Activated naive CD8-positive, alpha-beta T cell treated with anti-CD3 and anti-CD28 coated beads, Interleukin-2, amount 50 U/mL, for 24 hours (primary cell): ENCODE data around the gene LTBP1.

Experiments
- ATAC-seq: fragments of 150-1000 bp; cut with Tn5 transposase; one replicate; pipeline ENCODE4 v1.10.0; 2021
- DNase-seq: peaks from one replicate; pipeline ENCODE4 v3.0.0; 2021
- H3K27ac Mint-ChIP-seq: one replicate; pipeline ENCODE4 v1.8.0; 2021; ENCODE audit warnings: mild to moderate bottlenecking, mixed read lengths
- H3K27me3 Mint-ChIP-seq: one replicate; pipeline ENCODE4 v1.8.0; 2021; ENCODE audit warnings: mixed read lengths
- H3K36me3 Mint-ChIP-seq: one replicate; pipeline ENCODE4 v1.8.0; 2021; ENCODE audit warnings: low read depth, mixed read lengths
- H3K4me1 Mint-ChIP-seq: one replicate; pipeline ENCODE4 v1.8.0; 2021; ENCODE audit warnings: mixed read lengths
- H3K4me3 Mint-ChIP-seq: one replicate; pipeline ENCODE4 v1.8.0; 2021; ENCODE audit warnings: mild to moderate bottlenecking, moderate library complexity, mixed read lengths
- H3K9me3 Mint-ChIP-seq: one replicate; pipeline ENCODE4 v1.8.0; 2021; ENCODE audit warnings: mixed read lengths

LTBP1 gene

GRCh38 chr2:33100921-33101320 lies 154.2 kb downstream of the LTBP1 start:
- H3K27me3 Mint-ChIP-seq, result peaks cover 13% of the 10 kb centered on the region
- DNase-seq (no peak), ATAC-seq (no peak)
- no peak overlapping the region for H3K4me3 Mint-ChIP-seq
- H3K4me1 Mint-ChIP-seq, result no peaks in the 10 kb centered on the region
- no peak overlapping the region for H3K27ac Mint-ChIP-seq
- H3K9me3 Mint-ChIP-seq, result no peaks in the 10 kb centered on the region
- H3K36me3 Mint-ChIP-seq, result no peaks in the 10 kb centered on the region

DNA sequence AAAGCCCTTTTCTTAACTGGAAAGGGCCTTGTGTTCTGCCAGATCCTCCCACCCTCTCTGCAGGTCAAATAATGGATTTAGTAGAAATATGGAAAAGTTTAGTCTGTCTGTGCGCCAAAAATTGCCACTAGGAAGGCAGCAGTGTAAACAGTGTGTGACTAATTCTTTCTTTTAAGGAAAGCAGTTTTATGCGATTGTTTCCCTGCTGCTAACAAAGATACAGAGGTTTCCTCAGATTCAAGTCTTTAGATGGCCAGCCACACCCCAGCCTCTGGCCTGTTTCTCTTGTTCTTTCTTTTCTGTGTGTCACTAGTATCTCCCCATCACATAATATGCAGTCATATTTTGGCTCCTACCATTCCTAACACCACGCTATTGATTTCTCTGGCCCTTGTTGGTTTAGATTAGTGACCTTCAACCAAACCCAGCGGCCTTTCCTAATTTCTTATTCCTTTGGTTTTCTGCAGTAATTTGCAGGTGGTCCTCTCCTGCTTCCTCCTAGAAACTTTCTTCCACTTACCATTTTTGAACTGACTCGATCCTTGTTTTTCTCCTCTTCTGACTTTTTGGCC lies 157.4 kb downstream of the LTBP1 start:
- no peaks in the 10 kb centered on the region for H3K9me3 Mint-ChIP-seq
- DNase-seq (no peak), ATAC-seq (no peak)

GRCh38 chr2:33104726-33105125 lies 158.0 kb downstream of the LTBP1 start:
- ATAC-seq (no peak), DNase-seq (no peak)
- H3K27ac Mint-ChIP-seq, result no peak overlapping the region
- no peaks in the 10 kb centered on the region for H3K4me1 Mint-ChIP-seq
- H3K4me3 Mint-ChIP-seq, result no peak overlapping the region
- no peaks in the 10 kb centered on the region for H3K9me3 Mint-ChIP-seq
- peaks cover 12% of the 10 kb centered on the region for H3K27me3 Mint-ChIP-seq
- H3K36me3 Mint-ChIP-seq, result no peaks in the 10 kb centered on the region

More for the DNA sequence above, 157.4 kb downstream of the LTBP1 start:
- Mint-ChIP-seq H3K27ac (no peak overlapping the region), H3K36me3 (no peaks in the 10 kb centered on the region), H3K4me3 (no peak overlapping the region), H3K4me1 (no peaks in the 10 kb centered on the region), H3K27me3 (peaks cover 12% of the 10 kb centered on the region)

DNA sequence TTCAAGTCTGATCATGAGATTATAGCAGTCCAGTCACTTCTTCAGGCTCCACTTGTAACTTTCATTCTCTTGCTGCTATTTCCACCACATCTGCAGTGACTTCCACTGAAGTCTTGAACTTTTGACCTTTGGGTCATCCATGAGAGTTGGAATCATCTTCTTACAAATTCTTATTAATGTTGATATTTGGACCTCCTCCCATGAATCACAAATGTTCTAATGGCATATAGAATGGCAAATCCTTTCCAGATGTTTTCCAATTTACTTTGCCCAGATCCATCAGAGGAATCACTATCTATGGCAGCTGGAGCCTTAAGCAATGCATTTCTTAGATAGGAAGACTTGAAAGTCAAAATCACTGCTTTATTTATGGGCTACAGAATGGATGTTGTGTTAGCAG lies 159.4 kb downstream of the LTBP1 start:
- no peak overlapping the region for H3K27ac Mint-ChIP-seq
- H3K4me1 Mint-ChIP-seq, result no peaks in the 10 kb centered on the region
- DNase-seq (no peak), ATAC-seq (no peak)
- H3K9me3 Mint-ChIP-seq, result no peaks in the 10 kb centered on the region
- H3K36me3 Mint-ChIP-seq, result no peaks in the 10 kb centered on the region
- peaks cover 13% of the 10 kb centered on the region for H3K27me3 Mint-ChIP-seq
- H3K4me3 Mint-ChIP-seq, result no peak overlapping the region

DNA sequence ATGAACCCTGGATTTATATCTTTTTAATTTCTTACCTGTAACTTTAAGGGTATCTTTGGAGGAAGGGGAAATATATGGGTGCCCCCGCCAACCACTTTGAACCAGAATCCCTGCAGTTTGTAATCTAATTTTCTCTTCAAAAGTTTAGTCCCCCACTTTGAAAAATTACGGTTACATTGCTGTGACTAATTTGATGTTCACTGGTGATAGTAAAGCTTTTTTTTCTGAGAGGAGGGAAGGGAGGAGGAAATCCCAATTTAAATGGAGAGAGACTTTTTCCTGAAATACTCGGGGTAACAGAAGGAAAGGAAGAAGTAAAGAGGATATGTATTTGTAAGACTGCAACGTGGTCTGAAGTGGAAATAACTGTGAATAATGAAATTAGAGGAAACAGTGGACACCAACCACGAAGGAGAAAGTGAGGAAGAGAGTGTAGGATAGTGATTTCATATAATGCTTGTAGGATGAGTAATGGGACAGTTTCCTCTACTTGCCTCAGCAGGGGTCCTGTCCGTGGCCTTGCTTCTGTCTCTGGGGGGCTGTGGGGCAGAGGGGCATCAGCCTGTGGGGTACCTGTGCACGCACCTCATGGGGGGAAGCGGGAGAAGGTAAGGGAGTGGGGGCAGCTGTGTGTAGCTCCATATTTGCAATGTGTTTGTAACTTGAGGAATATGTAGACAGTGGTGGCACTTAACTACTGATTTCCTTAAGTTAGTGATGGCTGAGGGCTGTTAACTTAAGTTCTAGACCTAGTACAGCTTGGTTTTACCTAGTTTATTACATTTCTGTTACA lies 161.1 kb downstream of the LTBP1 start:
- Mint-ChIP-seq H3K9me3 (no peaks in the 10 kb centered on the region), H3K4me1 (no peaks in the 10 kb centered on the region), H3K36me3 (no peaks in the 10 kb centered on the region), H3K27me3 (peaks cover 19% of the 10 kb centered on the region), H3K4me3 (no peak overlapping the region), H3K27ac (no peak overlapping the region)
- ATAC-seq (no peak), DNase-seq (no peak)

DNA sequence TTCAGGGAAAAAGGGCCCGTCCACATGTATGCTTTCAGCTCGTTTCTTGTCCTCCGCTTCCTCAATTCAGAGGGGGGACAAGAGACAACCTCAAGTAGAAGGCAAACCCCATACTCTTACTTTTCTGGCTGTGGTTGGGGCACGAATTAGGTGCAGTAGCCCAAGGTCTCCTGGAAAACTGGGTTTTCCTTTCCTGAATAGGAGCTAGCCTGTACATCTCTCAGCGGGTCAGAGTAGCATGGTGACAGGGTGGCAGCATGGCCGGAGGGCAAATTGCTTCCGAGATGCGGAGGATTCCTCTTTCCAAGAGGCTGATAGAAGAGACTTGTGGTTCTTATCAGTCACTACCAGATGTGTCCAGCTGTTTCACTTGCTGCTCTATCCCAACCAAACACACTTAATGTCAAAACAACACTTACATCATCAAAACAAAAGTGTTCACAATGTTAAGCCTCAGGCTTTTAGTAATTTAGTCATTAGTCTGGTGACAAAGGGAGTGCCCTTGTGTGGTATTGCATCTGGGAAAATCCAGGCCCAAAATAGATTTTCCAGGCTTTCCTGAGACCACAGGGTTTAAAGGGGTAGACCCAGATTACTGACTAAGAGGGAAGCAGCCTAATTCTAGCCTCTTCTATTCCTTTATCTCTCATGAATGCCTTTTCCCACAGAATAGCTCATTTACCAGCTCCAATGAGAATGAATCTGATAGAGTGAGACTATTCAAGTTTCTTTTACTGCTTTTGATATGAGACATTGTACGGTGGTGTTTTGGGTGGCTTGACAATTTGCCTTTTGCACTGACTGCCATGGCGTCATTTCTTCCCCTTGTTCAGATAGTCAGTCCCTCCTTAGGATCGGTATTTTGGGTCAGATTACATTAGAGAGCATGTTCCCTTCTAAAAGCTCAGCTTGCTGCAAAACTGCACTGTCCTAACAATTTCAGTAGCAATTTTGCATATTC lies 162.0 kb downstream of the LTBP1 start:
- ATAC-seq, result no peak
- H3K4me1 Mint-ChIP-seq, result no peaks in the 10 kb centered on the region
- H3K4me3 Mint-ChIP-seq, result no peak overlapping the region
- no peaks in the 10 kb centered on the region for H3K36me3 Mint-ChIP-seq
- no peaks in the 10 kb centered on the region for H3K9me3 Mint-ChIP-seq
- no peak for DNase-seq
- peaks cover 19% of the 10 kb centered on the region for H3K27me3 Mint-ChIP-seq
- H3K27ac Mint-ChIP-seq, result no peak overlapping the region

DNA sequence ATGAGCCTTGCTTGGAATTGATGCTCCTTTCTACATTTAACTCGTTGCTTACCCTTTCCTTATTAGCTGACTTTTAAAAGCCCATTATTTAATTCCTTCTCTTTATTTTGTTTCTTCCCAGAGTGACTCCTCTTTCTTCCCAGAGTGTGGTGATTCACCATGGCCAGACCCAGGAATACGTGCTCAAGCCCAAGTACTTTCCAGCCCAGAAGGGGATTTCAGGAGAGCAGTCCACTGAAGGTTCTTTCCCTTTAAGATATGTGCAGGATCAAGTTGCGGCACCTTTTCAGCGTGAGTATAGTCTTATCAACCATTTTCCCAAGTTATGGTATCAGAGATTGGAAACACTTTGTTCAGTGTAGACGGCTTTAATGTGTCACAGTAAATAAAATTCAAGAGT lies 163.7 kb downstream of the LTBP1 start:
- Mint-ChIP-seq H3K27ac (no peak overlapping the region), H3K4me3 (no peak overlapping the region), H3K36me3 (no peaks in the 10 kb centered on the region), H3K27me3 (peaks cover 20% of the 10 kb centered on the region), H3K4me1 (no peaks in the 10 kb centered on the region), H3K9me3 (no peaks in the 10 kb centered on the region)
- DNase-seq, result no peak
- ATAC-seq, result no peak

GRCh38 chr2:33111002-33111446 lies 164.3 kb downstream of the LTBP1 start:
- no peak for DNase-seq
- no peak for ATAC-seq
- no peaks in the 10 kb centered on the region for H3K4me1 Mint-ChIP-seq

DNA sequence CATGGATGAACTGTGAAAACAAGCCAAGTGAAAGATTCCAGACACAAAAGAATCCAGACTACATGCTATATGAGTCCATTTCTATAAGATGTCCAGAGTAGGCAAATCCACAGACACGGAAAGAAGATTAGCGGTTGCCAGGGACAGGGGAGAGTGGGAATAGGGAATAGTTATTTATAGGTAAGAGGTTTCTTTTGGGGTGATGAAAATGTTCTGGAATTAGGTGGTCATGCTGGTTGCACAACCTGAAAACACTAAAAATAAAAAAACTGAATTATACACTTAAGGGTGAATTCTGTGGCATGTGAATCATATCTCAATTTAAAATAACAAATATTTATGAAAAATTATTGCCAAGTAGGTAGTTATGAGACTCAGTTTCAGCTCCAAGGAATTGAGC lies 168.4 kb downstream of the LTBP1 start:
- H3K4me3 Mint-ChIP-seq, result no peak overlapping the region
- H3K4me1 Mint-ChIP-seq, result no peaks in the 10 kb centered on the region
- H3K9me3 Mint-ChIP-seq, result peaks cover under 1% of the 10 kb centered on the region
- peaks cover 14% of the 10 kb centered on the region for H3K27me3 Mint-ChIP-seq
- no peaks in the 10 kb centered on the region for H3K36me3 Mint-ChIP-seq
- DNase-seq (no peak), ATAC-seq (no peak)
- H3K27ac Mint-ChIP-seq, result no peak overlapping the region

More at GRCh38 chr2:33111002-33111446, 164.3 kb downstream of the LTBP1 start:
- peaks cover 15% of the 10 kb centered on the region for H3K27me3 Mint-ChIP-seq
- no peaks in the 10 kb centered on the region for H3K9me3 Mint-ChIP-seq
- H3K36me3 Mint-ChIP-seq, result no peaks in the 10 kb centered on the region
- no peak overlapping the region for H3K4me3 Mint-ChIP-seq
- H3K27ac Mint-ChIP-seq, result no peak overlapping the region

DNA sequence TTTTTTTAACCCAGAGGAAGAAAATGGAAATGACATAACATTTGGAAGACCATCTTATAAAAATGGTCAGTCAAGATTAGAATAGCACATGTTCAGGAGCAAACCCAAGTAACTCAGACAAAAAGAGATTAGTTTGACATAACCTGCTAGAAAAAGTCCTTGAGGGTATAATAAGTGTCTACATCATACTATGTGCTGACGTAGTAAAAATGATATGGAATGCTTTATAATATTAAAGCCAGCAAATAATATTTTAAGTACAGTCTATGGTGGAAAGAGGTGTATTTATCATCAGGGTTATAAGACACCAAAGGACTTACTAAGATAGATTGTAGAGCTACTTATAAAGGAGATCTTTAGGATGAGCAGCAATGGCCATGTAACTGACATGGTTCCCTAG lies 169.0 kb downstream of the LTBP1 start:
- H3K4me3 Mint-ChIP-seq, result no peak overlapping the region
- H3K36me3 Mint-ChIP-seq, result no peaks in the 10 kb centered on the region

DNA sequence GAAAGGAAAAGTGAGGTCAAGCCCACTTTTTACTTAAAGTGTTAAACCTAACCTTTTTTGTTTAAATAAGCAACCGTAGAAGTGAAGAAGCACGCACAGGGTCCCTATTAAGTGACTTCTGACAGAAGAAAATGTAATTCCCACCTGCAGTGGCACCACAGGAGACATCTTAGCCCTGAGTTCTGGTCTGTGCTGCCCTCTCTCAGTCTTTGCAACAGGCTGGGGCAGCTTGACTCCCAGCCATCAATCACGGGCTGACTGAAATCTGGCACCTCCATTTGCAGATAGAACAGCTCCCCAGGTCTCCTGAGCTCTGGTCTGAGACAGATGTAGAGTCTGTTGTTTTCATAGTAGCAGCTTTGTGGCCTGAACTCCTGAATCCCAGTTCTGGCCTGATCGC lies 170.0 kb downstream of the LTBP1 start:
- DNase-seq (no peak), ATAC-seq (no peak)
- H3K27ac Mint-ChIP-seq, result no peak overlapping the region
- no peaks in the 10 kb centered on the region for H3K4me1 Mint-ChIP-seq
- peaks cover 11% of the 10 kb centered on the region for H3K27me3 Mint-ChIP-seq
- H3K36me3 Mint-ChIP-seq, result no peaks in the 10 kb centered on the region
- no peak overlapping the region for H3K4me3 Mint-ChIP-seq
- H3K9me3 Mint-ChIP-seq, result peaks cover 4% of the 10 kb centered on the region

More for the DNA sequence above, 169.0 kb downstream of the LTBP1 start:
- Mint-ChIP-seq H3K27me3 (peaks cover 16% of the 10 kb centered on the region), H3K27ac (no peak overlapping the region), H3K4me1 (no peaks in the 10 kb centered on the region), H3K9me3 (peaks cover 4% of the 10 kb centered on the region)
- DNase-seq, result no peak
- ATAC-seq, result no peak

GRCh38 chr2:33118651-33119050 lies 171.9 kb downstream of the LTBP1 start:
- no peak for DNase-seq
- Mint-ChIP-seq H3K4me3 (no peak overlapping the region), H3K27me3 (peaks cover 7% of the 10 kb centered on the region), H3K27ac (no peak overlapping the region), H3K36me3 (no peaks in the 10 kb centered on the region), H3K9me3 (peaks cover 4% of the 10 kb centered on the region), H3K4me1 (peaks cover 2% of the 10 kb centered on the region)
- no peak for ATAC-seq

- DNase-seq (no peak), ATAC-seq (no peak)
- H3K27ac Mint-ChIP-seq, result no peak overlapping the region
- H3K9me3 Mint-ChIP-seq, result peaks cover 4% of the 10 kb centered on the region
- no peaks in the 10 kb centered on the region for H3K36me3 Mint-ChIP-seq
- H3K4me3 Mint-ChIP-seq, result no peak overlapping the region
- peaks cover 2% of the 10 kb centered on the region for H3K4me1 Mint-ChIP-seq
- peaks cover 13% of the 10 kb centered on the region for H3K27me3 Mint-ChIP-seq
Observed at GRCh38 chr2:33121416-33121815, 174.7 kb downstream of the LTBP1 start.

DNA sequence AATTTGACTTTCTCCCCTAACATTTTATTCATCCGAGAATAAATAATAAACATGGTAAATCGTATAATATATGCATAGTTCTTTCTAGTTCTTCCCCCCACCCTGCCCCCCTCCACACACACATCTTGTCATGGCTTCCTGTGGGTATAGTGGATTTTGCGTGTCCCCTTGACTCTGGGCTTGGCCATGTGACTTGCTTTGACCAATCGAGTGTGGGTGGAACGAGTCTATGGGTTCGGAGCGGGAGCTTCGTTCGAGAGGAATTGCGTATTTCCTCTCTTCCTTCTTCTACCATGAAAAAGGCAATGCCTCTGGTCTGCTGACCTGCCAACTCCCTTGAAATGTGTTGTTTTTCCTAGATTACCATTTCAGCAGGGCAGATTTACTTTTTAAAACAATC lies 175.2 kb downstream of the LTBP1 start:
- ATAC-seq, result no peak
- no peak overlapping the region for H3K4me3 Mint-ChIP-seq
- peaks cover 15% of the 10 kb centered on the region for H3K27me3 Mint-ChIP-seq
- H3K27ac Mint-ChIP-seq, result no peak overlapping the region
- no peak for DNase-seq
- no peaks in the 10 kb centered on the region for H3K36me3 Mint-ChIP-seq
- H3K4me1 Mint-ChIP-seq, result peaks cover 2% of the 10 kb centered on the region
- peaks cover 4% of the 10 kb centered on the region for H3K9me3 Mint-ChIP-seq
